Dedifferentiated amniotic fluid mesenchymal stem cell (primary cell): Measurements from ENCODE around the gene SH3PXD2A.
A peak's percentile ranks its signal among the peaks of the same experiment; 100 is the strongest.

ENCODE experiments used
- DNase-seq: peaks from one replicate; pipeline ENCODE4 v3.0.0-alpha.2; 2016; ENCODE audit errors: extremely low spot score

SH3PXD2A gene

GRCh38 chr10:103876155-103876554 lies 20.8 kb upstream of the SH3PXD2A start:
- DNase-seq, result no peak

- no peak for DNase-seq
These were observed 19.4 kb upstream of the SH3PXD2A start for GRCh38 chr10:103874730-103875129.

GRCh38 chr10:103872137-103872931 lies 17.0 kb upstream of the SH3PXD2A start:
- no peak for DNase-seq

GRCh38 chr10:103871006-103871405 lies 15.6 kb upstream of the SH3PXD2A start:
- no peak for DNase-seq

- DNase-seq, result peak; percentile 51
These were observed 15.1 kb upstream of the SH3PXD2A start for GRCh38 chr10:103870516-103870915.

GRCh38 chr10:103869336-103869735 lies 14.0 kb upstream of the SH3PXD2A start:
- no peak for DNase-seq

GRCh38 chr10:103868200-103868599 lies 12.8 kb upstream of the SH3PXD2A start:
- DNase-seq, result no peak

GRCh38 chr10:103861505-103861904 lies 6.1 kb upstream of the SH3PXD2A start:
- DNase-seq, result no peak

GRCh38 chr10:103859161-103860086 lies 4.0 kb upstream of the SH3PXD2A start:
- peak; percentile 74 for DNase-seq

- DNase-seq, result no peak
These were observed 3.0 kb upstream of the SH3PXD2A start for GRCh38 chr10:103858360-103858759.

GRCh38 chr10:103856797-103857170 lies 1.4 kb upstream of the SH3PXD2A start:
- no peak for DNase-seq

GRCh38 chr10:103855852-103856796 lies 748 bp upstream of the SH3PXD2A start:
- no peak for DNase-seq

- DNase-seq, result no peak
These were observed 537 bp downstream of the SH3PXD2A start for GRCh38 chr10:103854686-103855391.

- no peak for DNase-seq
These were observed 1.1 kb downstream of the SH3PXD2A start for GRCh38 chr10:103854265-103854685.

- DNase-seq, result no peak
These were observed 1.7 kb downstream of the SH3PXD2A start for GRCh38 chr10:103853428-103854264.

GRCh38 chr10:103852856-103853255 lies 2.5 kb downstream of the SH3PXD2A start:
- DNase-seq, result no peak

- DNase-seq, result no peak
These were observed 3.1 kb downstream of the SH3PXD2A start for GRCh38 chr10:103852189-103852711.

- no peak for DNase-seq
These were observed 4.1 kb downstream of the SH3PXD2A start for GRCh38 chr10:103851261-103851660.

GRCh38 chr10:103850572-103850895 lies 4.8 kb downstream of the SH3PXD2A start:
- DNase-seq, result no peak
